Liver (tissue), 9 donors: Measurements from ENCODE around the gene SLC9A4. TPM values are rescaled to one million over a fixed set of nuclear protein-coding genes. Genes with fewer than 3 reads are reported as not detected.

Experiments
- DNase-seq: peaks from one replicate; pipeline ENCODE4 v3.0.0-alpha.2; 2017; ENCODE audit warnings: low spot score
- H3K27ac ChIP-seq, 2 donors: one replicate each; pipeline ENCODE4 v1.7.0; 2013; ENCODE audit warnings: inconsistent platforms in 2 of 2, low read length in 2 of 2, control low read depth in 1 of 2, low read depth in 1 of 2, mild to moderate bottlenecking in 1 of 2
- H3K27me3 ChIP-seq, 4 donors: one replicate each; pipeline versions ENCODE4 v1.6.1 to v1.7.0; 2013; ENCODE audit warnings: low read length in 3 of 4, inconsistent platforms in 1 of 4, mild to moderate bottlenecking in 1 of 4, moderate library complexity in 1 of 4; ENCODE audit not compliant: control insufficient read depth in 4 of 4, insufficient read depth in 4 of 4
- H3K36me3 ChIP-seq, 4 donors: one replicate each; pipeline versions ENCODE4 v1.6.1 to v1.7.0; 2013; ENCODE audit warnings: low read length in 3 of 4, mild to moderate bottlenecking in 3 of 4, low read depth in 1 of 4, moderate library complexity in 1 of 4; ENCODE audit not compliant: control insufficient read depth in 4 of 4, insufficient read depth in 3 of 4
- H3K4me1 ChIP-seq, 4 donors: one replicate each; pipeline versions ENCODE4 v1.6.1 to v1.7.0; 2013; ENCODE audit warnings: low read length in 3 of 4, mild to moderate bottlenecking in 3 of 4, moderate library complexity in 1 of 4; ENCODE audit not compliant: control insufficient read depth in 4 of 4, insufficient read depth in 4 of 4
- H3K4me3 ChIP-seq, 3 donors: one replicate each; pipeline versions ENCODE4 v1.6.1 to v1.7.0; 2013; ENCODE audit warnings: low read length in 3 of 3, control low read depth in 1 of 3, low read depth in 1 of 3, mild to moderate bottlenecking in 1 of 3
- H3K9ac ChIP-seq, 2 donors: one replicate each; pipeline ENCODE4 v1.7.0; 2013; ENCODE audit warnings: low read length in 2 of 2, mild to moderate bottlenecking in 2 of 2, moderate library complexity in 2 of 2, control low read depth in 1 of 2, low read depth in 1 of 2
- H3K9me3 ChIP-seq, 4 donors: one replicate each; pipeline versions ENCODE4 v1.6.1 to v1.7.0; 2013; ENCODE audit warnings: low read length in 3 of 4; ENCODE audit not compliant: control insufficient read depth in 4 of 4
- EGR1 ChIP-seq, 2 donors: IDR thresholded peaks; 2 replicates each; pipeline ENCODE4 v1.6.1; 2016 to 2018; ENCODE audit warnings: antibody characterized with exemption in 2 of 2, low read depth in 2 of 2
- FOXA1 ChIP-seq: IDR thresholded peaks from 2 replicates; pipeline ENCODE4 v1.6.1; 2016; ENCODE audit warnings: antibody characterized with exemption
- FOXA2 ChIP-seq: IDR thresholded peaks from 2 replicates; pipeline ENCODE4 v1.6.1; 2016; ENCODE audit warnings: antibody characterized with exemption
- HNF4A ChIP-seq, 2 donors: conservative IDR thresholded peaks; 2 replicates each; pipeline ENCODE4 v1.6.1; 2016; ENCODE audit warnings: antibody characterized with exemption in 2 of 2, mild to moderate bottlenecking in 2 of 2
- HNF4G ChIP-seq: IDR thresholded peaks from 2 replicates; pipeline ENCODE4 v1.6.1; 2016; ENCODE audit warnings: antibody characterized with exemption
- JUND ChIP-seq, 2 donors: IDR thresholded peaks; 2 replicates each; pipeline ENCODE4 v1.6.1; 2016; ENCODE audit warnings: antibody characterized with exemption in 2 of 2
- RAD21 ChIP-seq, 2 donors: IDR thresholded peaks; 2 replicates each; pipeline ENCODE4 v1.6.1; 2016; ENCODE audit warnings: antibody characterized with exemption in 2 of 2, mild to moderate bottlenecking in 2 of 2
- REST ChIP-seq: IDR thresholded peaks from 2 replicates; pipeline ENCODE4 v1.6.1; 2016; ENCODE audit warnings: antibody characterized with exemption, mild to moderate bottlenecking
- RXRA ChIP-seq, 2 donors: IDR thresholded peaks; 2 replicates each; pipeline ENCODE4 v1.6.1; 2017 to 2018; ENCODE audit warnings: antibody characterized with exemption in 2 of 2, mild to moderate bottlenecking in 1 of 2
- SP1 ChIP-seq: IDR thresholded peaks from 2 replicates; pipeline ENCODE4 v1.6.1; 2018; ENCODE audit warnings: antibody characterized with exemption, mild to moderate bottlenecking
- YY1 ChIP-seq: IDR thresholded peaks from 2 replicates; pipeline ENCODE4 v1.6.1; 2016; ENCODE audit warnings: antibody characterized with exemption, mild to moderate bottlenecking
- WGBS: extraction: QIAGEN DNeasy Blood & Tissue Kit; methylation state at CpG from one replicate; pipeline ENCODE4 v1.1.7; 2013; 5-methylcytosine and 5-hydroxymethylcytosine counted together
- polyA plus RNA-seq, 2 donors: library from polyadenylated mRNA; stranded (reverse) in 1 of 2; unstranded in 1 of 2; fragments of 200-250 nt in 1 of 2; fragments of >200 nt in 1 of 2; fragmentation: Nextera tagmentation in 1 of 2; extraction: Ambion mirVana in 1 of 2; gene quantifications; one replicate each; pipeline versions ENCODE4 v1.2.1 to v1.2.3, GENCODE V29; 2013 to 2015
- total RNA-seq, 2 donors: library from RNA; depleted of rRNA; stranded (reverse); fragments of >200 nt; gene quantifications; one replicate each; pipeline ENCODE4 v1.2.3, GENCODE V29; 2014
- TF ChIP-seq, protein P1 (sequence below): fragments of 150-350 bp; IDR thresholded peaks from 2 replicates; pipeline ENCODE4 v1.5.1; 2017; ENCODE audit warnings: improper control_type of control experiment, low read depth, low read length; ENCODE audit not compliant: missing input control
- TF ChIP-seq, protein P2 (sequence below): IDR thresholded peaks from 2 replicates; pipeline ENCODE4 v1.6.1; 2016; ENCODE audit warnings: antibody characterized with exemption
- donor health status: healthy.
- donor health status: healthy.
- donor health status: healthy.
- donor health status: healthy.
- donor health status: healthy.

Gene SLC9A4
- total and polyA plus RNA-seq, 4 donors = not detected

- TF ChIP-seq, protein P1, sequence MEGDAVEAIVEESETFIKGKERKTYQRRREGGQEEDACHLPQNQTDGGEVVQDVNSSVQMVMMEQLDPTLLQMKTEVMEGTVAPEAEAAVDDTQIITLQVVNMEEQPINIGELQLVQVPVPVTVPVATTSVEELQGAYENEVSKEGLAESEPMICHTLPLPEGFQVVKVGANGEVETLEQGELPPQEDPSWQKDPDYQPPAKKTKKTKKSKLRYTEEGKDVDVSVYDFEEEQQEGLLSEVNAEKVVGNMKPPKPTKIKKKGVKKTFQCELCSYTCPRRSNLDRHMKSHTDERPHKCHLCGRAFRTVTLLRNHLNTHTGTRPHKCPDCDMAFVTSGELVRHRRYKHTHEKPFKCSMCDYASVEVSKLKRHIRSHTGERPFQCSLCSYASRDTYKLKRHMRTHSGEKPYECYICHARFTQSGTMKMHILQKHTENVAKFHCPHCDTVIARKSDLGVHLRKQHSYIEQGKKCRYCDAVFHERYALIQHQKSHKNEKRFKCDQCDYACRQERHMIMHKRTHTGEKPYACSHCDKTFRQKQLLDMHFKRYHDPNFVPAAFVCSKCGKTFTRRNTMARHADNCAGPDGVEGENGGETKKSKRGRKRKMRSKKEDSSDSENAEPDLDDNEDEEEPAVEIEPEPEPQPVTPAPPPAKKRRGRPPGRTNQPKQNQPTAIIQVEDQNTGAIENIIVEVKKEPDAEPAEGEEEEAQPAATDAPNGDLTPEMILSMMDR = no peak
- TF ChIP-seq SP1 (no peak), HNF4A (conservative IDR thresholded peaks at IDR 0.05) (no peak), FOXA2 (no peak), JUND (IDR thresholded peaks at IDR 0.05) (no peak), FOXA1 (no peak), EGR1 (IDR thresholded peaks at IDR 0.05; ENCODE audit: low read depth in 2 of 2) (no peak), RXRA (IDR thresholded peaks at IDR 0.05) (no peak), HNF4G (no peak)
- no peaks in the 10 kb centered on the region for H3K36me3 ChIP-seq
- 90% methylated on average over 6 of the region's 6 CpGs for WGBS
- no peaks in the 10 kb centered on the region for H3K9me3 ChIP-seq
- no peaks in the 10 kb centered on the region for H3K4me1 ChIP-seq
- H3K9ac ChIP-seq = no peak overlapping the region
- H3K4me3 ChIP-seq = no peak overlapping the region
- no peak overlapping the region for H3K27ac ChIP-seq
- no peak for DNase-seq
- H3K27me3 ChIP-seq = peaks cover 0 to 1% (median 0%) of the 10 kb centered on the region in 4 donors
Observed at GRCh38 chr2:102483086-102483485, 10.1 kb downstream of the SLC9A4 start.

- Histone ChIP-seq H3K9ac (no peak overlapping the region), H3K4me3 (no peak overlapping the region), H3K27ac (no peak overlapping the region), H3K9me3 (no peaks in the 10 kb centered on the region), H3K27me3 (no peaks in the 10 kb centered on the region), H3K4me1 (no peaks in the 10 kb centered on the region), H3K36me3 (no peaks in the 10 kb centered on the region)
- DNase-seq = no peak
- 86% methylated on average over 6 of the region's 6 CpGs for WGBS
- TF ChIP-seq FOXA1 = no peak
- TF ChIP-seq RAD21 (IDR thresholded peaks at IDR 0.05) = no peak
- no peak for TF ChIP-seq SP1
- TF ChIP-seq HNF4G = no peak
- TF ChIP-seq YY1 = no peak
- TF ChIP-seq, protein P2, sequence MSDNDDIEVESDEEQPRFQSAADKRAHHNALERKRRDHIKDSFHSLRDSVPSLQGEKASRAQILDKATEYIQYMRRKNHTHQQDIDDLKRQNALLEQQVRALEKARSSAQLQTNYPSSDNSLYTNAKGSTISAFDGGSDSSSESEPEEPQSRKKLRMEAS = no peak
- no peak for TF ChIP-seq FOXA2
- TF ChIP-seq REST = no peak
Observed at GRCh38 chr2:102484310-102485061, 11.5 kb downstream of the SLC9A4 start.
